Muscle of arm (tissue), 12 donors: ENCODE data around the gene TUBB1. TPM values are rescaled to one million over a fixed set of nuclear protein-coding genes. Genes with fewer than 3 reads are reported as not detected.
"Not testable (repeated sequence)": the region's sequence is repeated elsewhere in the genome, so short reads cannot be mapped to it uniquely, and the experiment has no call there.

Experiments used
- DNase-seq: peaks from one replicate; pipeline ENCODE4 v3.0.0-alpha.2; 2013
- polyA plus RNA-seq, 12 donors: library from polyadenylated mRNA; unstranded; fragments of 120-200 nt; gene quantifications; one replicate each; pipeline ENCODE4 v1.2.1, GENCODE V29; 2013; ENCODE audit not compliant: insufficient read length in 12 of 12

TUBB1 gene
- polyA plus RNA-seq, 12 donors, result 0.20 to 1.1 (median 0.59) TPM; not detected in 2

GRCh38 chr20:59018817-59019216 lies 412 bp upstream of the TUBB1 start:
- no peak for DNase-seq

- DNase-seq, result no peak
Measured at GRCh38 chr20:59020938-59021551, 1.8 kb downstream of the TUBB1 start.

GRCh38 chr20:59022754-59023153 lies 3.5 kb downstream of the TUBB1 start:
- DNase-seq, result no peak

GRCh38 chr20:59023616-59024015 lies 4.4 kb downstream of the TUBB1 start:
- no peak for DNase-seq

GRCh38 chr20:59024111-59024530 lies 4.9 kb downstream of the TUBB1 start:
- DNase-seq, result no peak

- DNase-seq, result no peak
Measured at GRCh38 chr20:59025086-59025485, 5.9 kb downstream of the TUBB1 start.

GRCh38 chr20:59025511-59025910 lies 6.3 kb downstream of the TUBB1 start:
- DNase-seq, result no peak

GRCh38 chr20:59026904-59027740 lies 7.9 kb downstream of the TUBB1 start:
- DNase-seq, result no peak

- DNase-seq, result no peak
Measured at GRCh38 chr20:59027741-59028320, 8.6 kb downstream of the TUBB1 start.

- no peak for DNase-seq
Measured at GRCh38 chr20:59028812-59029211, 9.6 kb downstream of the TUBB1 start.

GRCh38 chr20:59030911-59031563 lies 11.8 kb downstream of the TUBB1 start:
- no peak for DNase-seq

- DNase-seq, result no peak
Measured at GRCh38 chr20:59031564-59032022, 12.4 kb downstream of the TUBB1 start.

- DNase-seq, result peak; percentile 91
Measured at GRCh38 chr20:59032023-59032712, 12.9 kb downstream of the TUBB1 start, which contains the start of gene ATP5F1E. Gene ATP5F1E (minus strand): TSS chr20:59032335. CDS start chr20:59032251, 84 bp downstream.

GRCh38 chr20:59032713-59033059 lies 13.5 kb downstream of the TUBB1 start:
- no peak for DNase-seq

GRCh38 chr20:59033093-59033492 lies 13.9 kb downstream of the TUBB1 start:
- DNase-seq, result no peak

- no peak for DNase-seq
Measured at GRCh38 chr20:59033616-59034165, 14.5 kb downstream of the TUBB1 start.

- DNase-seq, result no peak
Measured at GRCh38 chr20:59035381-59035780, 16.2 kb downstream of the TUBB1 start.

GRCh38 chr20:59037386-59037785 lies 18.2 kb downstream of the TUBB1 start:
- DNase-seq, result no peak

GRCh38 chr20:59039233-59039632 lies 20.0 kb downstream of the TUBB1 start:
- DNase-seq, result no peak

GRCh38 chr20:59040667-59041066 lies 21.4 kb downstream of the TUBB1 start:
- DNase-seq, result no peak

- not testable (repeated sequence) for DNase-seq
Measured at GRCh38 chr20:59041487-59041886, 22.3 kb downstream of the TUBB1 start.
